ENCODE results near the gene CPLANE1. TPM values are rescaled to one million over a fixed set of nuclear protein-coding genes. Genes with fewer than 3 reads are reported as not detected.
"Not testable (repeated sequence)": the region's sequence is repeated elsewhere in the genome, so short reads cannot be mapped to it uniquely, and the experiment has no call there.

Gene CPLANE1
- total RNA-seq, 1 experiment from 2014 or later, result 4.6 TPM

- H3K27me3 ChIP-seq (ENCODE audit: control insufficient read depth, insufficient read depth, low read length), result peaks cover 66% of the 10 kb centered on the region
- not testable (repeated sequence) for DNase-seq; H3K4me3 ChIP-seq (ENCODE audit: insufficient read depth, low read depth, low read length); H3K36me3 ChIP-seq (replicated peaks; ENCODE audit: control insufficient read depth, insufficient read depth, low read length)
Observed at GRCh38 chr5:37086026-37086425, 163.2 kb downstream of the CPLANE1 start.

GRCh38 chr5:37082977-37083376 lies 166.2 kb downstream of the CPLANE1 start:
- not testable (repeated sequence) for H3K4me3 ChIP-seq (ENCODE audit: insufficient read depth, low read depth, low read length); DNase-seq; H3K36me3 ChIP-seq (replicated peaks; ENCODE audit: control insufficient read depth, insufficient read depth, low read length)
- H3K27me3 ChIP-seq (ENCODE audit: control insufficient read depth, insufficient read depth, low read length), result peaks cover 50% of the 10 kb centered on the region

GRCh38 chr5:37080697-37081096 lies 168.5 kb downstream of the CPLANE1 start:
- no peak overlapping the region for H3K4me3 ChIP-seq (ENCODE audit: insufficient read depth, low read depth, low read length)
- no peak for DNase-seq
- peaks cover 34% of the 10 kb centered on the region for H3K27me3 ChIP-seq (ENCODE audit: control insufficient read depth, insufficient read depth, low read length)
- H3K36me3 ChIP-seq (replicated peaks; ENCODE audit: control insufficient read depth, insufficient read depth, low read length), result no peaks in the 10 kb centered on the region

GRCh38 chr5:37077146-37077545 lies 172.0 kb downstream of the CPLANE1 start:
- no peak for DNase-seq
- no peaks in the 10 kb centered on the region for H3K36me3 ChIP-seq (replicated peaks; ENCODE audit: control insufficient read depth, insufficient read depth, low read length)
- H3K4me3 ChIP-seq (ENCODE audit: insufficient read depth, low read depth, low read length), result no peak overlapping the region
- peaks cover 8% of the 10 kb centered on the region; the same call in 1 of the 2 replicates for H3K27me3 ChIP-seq (ENCODE audit: control insufficient read depth, insufficient read depth, low read length)

- H3K36me3 ChIP-seq (replicated peaks; ENCODE audit: control insufficient read depth, insufficient read depth, low read length), result no peaks in the 10 kb centered on the region
- no peak for DNase-seq
- no peak overlapping the region for H3K4me3 ChIP-seq (ENCODE audit: insufficient read depth, low read depth, low read length)
- H3K27me3 ChIP-seq (ENCODE audit: control insufficient read depth, insufficient read depth, low read length), result peaks cover 4% of the 10 kb centered on the region; the same call in 1 of the 2 replicates
Observed at GRCh38 chr5:37075399-37075950, 173.7 kb downstream of the CPLANE1 start.

GRCh38 chr5:37071901-37072581 lies 177.1 kb downstream of the CPLANE1 start:
- H3K36me3 ChIP-seq (replicated peaks; ENCODE audit: control insufficient read depth, insufficient read depth, low read length), result no peaks in the 10 kb centered on the region
- H3K4me3 ChIP-seq (ENCODE audit: insufficient read depth, low read depth, low read length), result no peak overlapping the region
- DNase-seq, result no peak
- H3K27me3 ChIP-seq (ENCODE audit: control insufficient read depth, insufficient read depth, low read length), result no peaks in the 10 kb centered on the region; the same call in 1 of the 2 replicates

- no peak overlapping the region for H3K4me3 ChIP-seq (ENCODE audit: insufficient read depth, low read depth, low read length)
- no peaks in the 10 kb centered on the region for H3K36me3 ChIP-seq (replicated peaks; ENCODE audit: control insufficient read depth, insufficient read depth, low read length)
- no peaks in the 10 kb centered on the region; the same call in 1 of the 2 replicates for H3K27me3 ChIP-seq (ENCODE audit: control insufficient read depth, insufficient read depth, low read length)
- no peak for DNase-seq
Observed at GRCh38 chr5:37071487-37071886, 177.7 kb downstream of the CPLANE1 start.

- no peak for DNase-seq
- no peak overlapping the region for H3K4me3 ChIP-seq (ENCODE audit: insufficient read depth, low read depth, low read length)
- H3K36me3 ChIP-seq (replicated peaks; ENCODE audit: control insufficient read depth, insufficient read depth, low read length), result peaks cover 6% of the 10 kb centered on the region
- no peaks in the 10 kb centered on the region for H3K27me3 ChIP-seq (ENCODE audit: control insufficient read depth, insufficient read depth, low read length)
Observed at GRCh38 chr5:37064442-37064841, 184.7 kb downstream of the CPLANE1 start.

- H3K4me3 ChIP-seq (ENCODE audit: insufficient read depth, low read depth, low read length), result no peak overlapping the region
- DNase-seq, result no peak
- peaks cover 6% of the 10 kb centered on the region for H3K36me3 ChIP-seq (replicated peaks; ENCODE audit: control insufficient read depth, insufficient read depth, low read length)
- no peaks in the 10 kb centered on the region for H3K27me3 ChIP-seq (ENCODE audit: control insufficient read depth, insufficient read depth, low read length)
Observed at GRCh38 chr5:37063739-37064138, 185.4 kb downstream of the CPLANE1 start.

GRCh38 chr5:37060030-37060429 lies 189.1 kb downstream of the CPLANE1 start:
- H3K36me3 ChIP-seq (replicated peaks; ENCODE audit: control insufficient read depth, insufficient read depth, low read length), result peaks cover 6% of the 10 kb centered on the region
- no peaks in the 10 kb centered on the region for H3K27me3 ChIP-seq (ENCODE audit: control insufficient read depth, insufficient read depth, low read length)
- no peak overlapping the region for H3K4me3 ChIP-seq (ENCODE audit: insufficient read depth, low read depth, low read length)
- no peak for DNase-seq

- Histone ChIP-seq H3K36me3 (replicated peaks; ENCODE audit: control insufficient read depth, insufficient read depth, low read length) (peaks cover 2% of the 10 kb centered on the region), H3K27me3 (ENCODE audit: control insufficient read depth, insufficient read depth, low read length) (no peaks in the 10 kb centered on the region), H3K4me3 (ENCODE audit: insufficient read depth, low read depth, low read length) (no peak overlapping the region)
- no peak for DNase-seq
Observed at GRCh38 chr5:37056762-37057161, 192.4 kb downstream of the CPLANE1 start.

Other genes starting within 250 kb of the CPLANE1 start
- 83.9 and 108 TPM in 2 replicates for gene NUP155, start 121.7 kb upstream of the CPLANE1 start, total RNA-seq (2014; rRNA removed; shearing (Covaris generic))
- 28.0 and 34.7 TPM in 2 replicates for gene WDR70, start 129.9 kb upstream of the CPLANE1 start, total RNA-seq (2014; rRNA removed; shearing (Covaris generic))

All from H7 (cell line).